ENCODE results near the gene SYNDIG1. TPM values are rescaled to one million over a fixed set of nuclear protein-coding genes. Genes with fewer than 3 reads are reported as not detected.

SYNDIG1 gene
- total RNA-seq, 2 donors from 2014 or later, result 0.73 to 4.5 TPM

DNA sequence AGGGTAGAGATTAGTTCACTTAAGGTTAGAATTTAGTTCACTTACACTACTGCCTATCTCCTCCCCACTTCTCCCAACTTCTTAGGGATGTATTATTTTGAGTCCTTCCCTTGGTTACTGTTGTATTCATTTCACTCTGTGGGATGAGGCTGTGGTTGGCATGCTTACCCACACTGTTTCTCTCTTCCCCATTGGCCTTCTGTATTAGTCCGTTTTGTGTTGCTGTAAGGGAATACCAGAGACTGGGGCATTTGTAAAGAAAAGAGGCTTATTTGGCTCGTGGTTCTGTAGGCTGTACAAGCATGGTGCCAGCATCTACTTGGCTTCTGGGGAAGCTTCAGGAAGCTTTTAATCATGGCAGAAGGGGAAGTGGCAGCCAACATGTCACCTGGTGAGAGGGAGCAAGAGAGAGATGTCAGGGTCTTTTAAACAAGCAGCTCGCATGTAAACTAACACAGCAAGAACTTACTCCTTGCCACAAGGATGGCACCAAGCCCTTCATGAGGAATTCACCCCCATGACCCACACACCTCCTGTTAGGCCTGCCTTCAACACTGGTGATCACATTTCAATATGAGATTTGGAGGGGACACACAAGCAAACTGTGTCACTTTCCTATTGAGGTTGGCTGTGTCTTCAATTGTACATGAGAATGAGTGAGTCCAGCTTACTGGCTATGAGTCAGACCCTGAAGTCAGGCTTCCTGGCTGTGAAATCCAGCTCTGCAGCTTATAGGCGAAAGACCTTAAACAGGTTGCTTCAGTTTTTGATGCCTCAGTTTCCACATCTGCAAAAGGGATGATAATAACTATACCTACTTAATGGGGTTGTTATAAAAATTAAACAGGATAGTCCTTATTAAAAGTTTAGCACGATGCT is 53.3 kb downstream of the SYNDIG1 start:
- no peaks in the 10 kb centered on the region for H3K9me3 ChIP-seq
- no peaks in the 10 kb centered on the region for H3K36me3 ChIP-seq
- no peak overlapping the region for H3K27ac ChIP-seq
- DNase-seq (ENCODE audit: low spot score), result no peak
- H3K4me1 ChIP-seq (replicated peaks), result no peaks in the 10 kb centered on the region
- 82% methylated on average over 5 of the region's 5 CpGs for WGBS
- intact Hi-C loops (cut with DNase I), result no loop called here
- H3K4me3 ChIP-seq, result no peak overlapping the region
- TF ChIP-seq POLR2AphosphoS5 (IDR thresholded peaks at IDR 0.05) (no peak), POLR2A (IDR thresholded peaks at IDR 0.05) (no peak)
- H3K27me3 ChIP-seq (replicated peaks; ENCODE audit: insufficient read depth), result no peaks in the 10 kb centered on the region

DNA sequence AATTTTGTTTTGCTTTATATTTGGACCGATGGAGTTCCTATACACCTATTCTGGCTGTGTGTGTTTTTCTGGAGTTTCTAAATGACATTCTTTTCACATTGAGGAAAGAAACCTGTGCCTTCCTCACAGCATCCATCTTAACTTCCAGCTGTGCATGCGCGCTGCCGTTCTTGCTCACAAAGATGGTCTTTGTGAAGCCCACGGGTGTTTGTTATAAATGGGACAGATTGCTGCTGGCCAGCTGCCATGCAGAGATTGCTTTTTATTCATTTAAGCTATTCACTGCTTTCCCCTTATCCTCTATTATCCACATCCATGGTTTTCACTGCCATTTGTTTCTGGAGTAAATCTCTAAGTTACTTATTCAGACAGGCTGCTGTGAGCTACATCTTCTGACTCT is 54.2 kb downstream of the SYNDIG1 start:
- intact Hi-C loops (cut with DNase I), result no loop called here
- Histone ChIP-seq H3K9me3 (no peaks in the 10 kb centered on the region), H3K4me1 (replicated peaks) (no peaks in the 10 kb centered on the region), H3K4me3 (no peak overlapping the region), H3K27ac (no peak overlapping the region), H3K27me3 (replicated peaks; ENCODE audit: insufficient read depth) (no peaks in the 10 kb centered on the region), H3K36me3 (no peaks in the 10 kb centered on the region)
- WGBS, result 51% methylated on average over 5 of the region's 5 CpGs
- no peak for DNase-seq (ENCODE audit: low spot score)
- TF ChIP-seq, protein P1, sequence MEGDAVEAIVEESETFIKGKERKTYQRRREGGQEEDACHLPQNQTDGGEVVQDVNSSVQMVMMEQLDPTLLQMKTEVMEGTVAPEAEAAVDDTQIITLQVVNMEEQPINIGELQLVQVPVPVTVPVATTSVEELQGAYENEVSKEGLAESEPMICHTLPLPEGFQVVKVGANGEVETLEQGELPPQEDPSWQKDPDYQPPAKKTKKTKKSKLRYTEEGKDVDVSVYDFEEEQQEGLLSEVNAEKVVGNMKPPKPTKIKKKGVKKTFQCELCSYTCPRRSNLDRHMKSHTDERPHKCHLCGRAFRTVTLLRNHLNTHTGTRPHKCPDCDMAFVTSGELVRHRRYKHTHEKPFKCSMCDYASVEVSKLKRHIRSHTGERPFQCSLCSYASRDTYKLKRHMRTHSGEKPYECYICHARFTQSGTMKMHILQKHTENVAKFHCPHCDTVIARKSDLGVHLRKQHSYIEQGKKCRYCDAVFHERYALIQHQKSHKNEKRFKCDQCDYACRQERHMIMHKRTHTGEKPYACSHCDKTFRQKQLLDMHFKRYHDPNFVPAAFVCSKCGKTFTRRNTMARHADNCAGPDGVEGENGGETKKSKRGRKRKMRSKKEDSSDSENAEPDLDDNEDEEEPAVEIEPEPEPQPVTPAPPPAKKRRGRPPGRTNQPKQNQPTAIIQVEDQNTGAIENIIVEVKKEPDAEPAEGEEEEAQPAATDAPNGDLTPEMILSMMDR (IDR thresholded peaks at IDR 0.05), result no peak
- TF ChIP-seq POLR2A (IDR thresholded peaks at IDR 0.05) (no peak), POLR2AphosphoS5 (IDR thresholded peaks at IDR 0.05) (no peak)

DNA sequence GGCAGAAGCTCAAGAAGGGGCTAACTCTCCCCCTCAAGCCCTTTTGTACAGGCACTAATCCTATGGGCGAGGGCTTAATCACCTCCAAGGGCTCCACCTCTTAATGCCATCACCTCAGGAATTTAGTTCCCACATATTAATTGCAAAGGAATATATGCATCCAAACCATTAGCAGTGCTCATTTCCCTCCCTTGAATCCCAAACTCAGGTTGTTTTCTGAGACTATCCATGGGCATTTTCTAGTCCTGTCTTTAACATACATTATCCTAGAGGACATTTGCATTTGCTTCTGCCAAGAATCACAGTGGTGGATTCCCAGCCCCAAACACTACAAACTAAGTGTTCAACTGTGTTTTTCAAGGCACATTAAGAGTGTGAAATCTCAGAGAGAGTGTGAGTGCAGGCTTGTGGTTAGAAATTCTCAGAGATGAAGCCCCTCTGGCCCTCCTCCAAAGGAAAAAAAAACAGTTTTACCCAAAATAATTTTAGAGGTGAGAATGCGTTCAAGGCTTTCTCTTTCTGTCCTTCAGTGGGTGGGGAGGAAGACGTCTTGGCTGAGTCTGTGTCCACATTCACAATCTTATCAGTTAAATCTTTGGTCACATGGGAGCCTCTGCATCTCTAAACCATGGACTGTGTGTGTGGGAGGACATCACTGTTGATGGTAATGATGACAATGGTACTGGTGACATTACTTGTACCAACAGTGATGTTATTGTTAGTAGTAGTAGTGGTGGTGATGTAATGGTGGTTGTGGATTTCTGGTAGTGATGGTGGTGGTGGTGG is 59.3 kb downstream of the SYNDIG1 start:
- WGBS, result 57% methylated on average over 3 of the region's 3 CpGs
- no peak overlapping the region for H3K27ac ChIP-seq
- H3K4me1 ChIP-seq (replicated peaks), result no peaks in the 10 kb centered on the region
- no peaks in the 10 kb centered on the region for H3K36me3 ChIP-seq
- DNase-seq (ENCODE audit: low spot score), result no peak
- no peaks in the 10 kb centered on the region for H3K9me3 ChIP-seq
- H3K27me3 ChIP-seq (replicated peaks; ENCODE audit: insufficient read depth), result no peaks in the 10 kb centered on the region
- intact Hi-C loops (cut with DNase I), result no loop called here
- TF ChIP-seq, protein P1 (IDR thresholded peaks at IDR 0.05), result no peak
- no peak for TF ChIP-seq POLR2AphosphoS5 (IDR thresholded peaks at IDR 0.05)
- TF ChIP-seq POLR2A (IDR thresholded peaks at IDR 0.05), result no peak
- no peak overlapping the region for H3K4me3 ChIP-seq

DNA sequence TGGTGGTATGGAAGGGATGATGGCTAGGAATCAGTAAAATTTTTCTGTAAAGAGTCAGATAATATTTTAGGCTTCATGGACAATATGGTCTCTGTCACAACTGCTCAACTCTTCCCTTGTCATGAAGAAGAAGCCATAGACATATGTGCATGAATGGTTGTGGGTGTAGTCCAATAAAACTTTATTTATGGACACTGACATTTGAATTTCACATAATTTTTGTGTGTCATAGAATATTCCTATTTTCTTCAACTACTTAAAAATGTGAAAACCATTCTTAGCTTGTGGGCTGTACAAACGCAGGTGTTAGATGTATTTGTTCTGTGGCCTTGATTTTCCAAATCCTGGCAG is 59.9 kb downstream of the SYNDIG1 start:
- no peaks in the 10 kb centered on the region for H3K4me1 ChIP-seq (replicated peaks)
- intact Hi-C loops (cut with DNase I), result no loop called here
- no peak overlapping the region for H3K4me3 ChIP-seq
- H3K36me3 ChIP-seq, result no peaks in the 10 kb centered on the region
- TF ChIP-seq POLR2AphosphoS5 (IDR thresholded peaks at IDR 0.05) (no peak), POLR2A (IDR thresholded peaks at IDR 0.05) (no peak)
- TF ChIP-seq, protein P1 (IDR thresholded peaks at IDR 0.05), result no peak
- no peak for DNase-seq (ENCODE audit: low spot score)
- no peaks in the 10 kb centered on the region for H3K9me3 ChIP-seq
- H3K27me3 ChIP-seq (replicated peaks; ENCODE audit: insufficient read depth), result no peaks in the 10 kb centered on the region
- WGBS, result 97% methylated on average over 1 of the region's 1 CpG
- H3K27ac ChIP-seq, result no peak overlapping the region

DNA sequence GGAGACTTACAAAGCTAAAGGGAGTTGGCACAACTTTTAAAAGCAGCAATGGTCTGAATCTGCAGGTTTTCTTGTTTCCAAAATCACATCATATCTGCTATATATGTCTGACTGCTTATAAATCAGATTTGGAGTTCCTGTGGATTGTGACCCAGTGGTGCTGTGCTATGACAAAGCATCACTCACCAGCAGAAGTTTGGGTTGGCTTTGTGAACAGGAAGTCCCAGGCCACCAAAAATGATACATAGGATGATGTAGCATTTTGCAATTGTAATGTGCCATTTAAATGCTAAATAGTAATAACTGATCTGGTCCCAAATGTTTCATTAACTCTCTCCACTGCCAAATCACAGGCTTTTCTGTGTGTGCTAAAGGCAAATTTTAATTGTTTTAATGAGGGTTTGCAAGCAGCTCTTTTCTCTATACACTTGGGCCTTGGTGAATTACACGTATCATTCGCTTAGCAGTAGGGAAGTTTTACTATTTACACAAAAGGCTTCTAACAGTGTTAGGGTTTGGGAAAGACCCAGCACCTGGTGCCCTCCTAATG is 60.8 kb downstream of the SYNDIG1 start:
- H3K9me3 ChIP-seq, result no peaks in the 10 kb centered on the region
- no peak overlapping the region for H3K4me3 ChIP-seq
- TF ChIP-seq POLR2A (IDR thresholded peaks at IDR 0.05) (no peak), POLR2AphosphoS5 (IDR thresholded peaks at IDR 0.05) (no peak)
- no peaks in the 10 kb centered on the region for H3K27me3 ChIP-seq (replicated peaks; ENCODE audit: insufficient read depth)
- H3K4me1 ChIP-seq (replicated peaks), result no peaks in the 10 kb centered on the region
- intact Hi-C loops (cut with DNase I), result no loop called here
- H3K36me3 ChIP-seq, result no peaks in the 10 kb centered on the region
- no peak for DNase-seq (ENCODE audit: low spot score)
- WGBS, result 72% methylated on average over 2 of the region's 2 CpGs
- no peak overlapping the region for H3K27ac ChIP-seq

All from prostate gland (tissue), 2 donors.